ENCODE measurements around the gene MYEOV.

MYEOV gene

DNA sequence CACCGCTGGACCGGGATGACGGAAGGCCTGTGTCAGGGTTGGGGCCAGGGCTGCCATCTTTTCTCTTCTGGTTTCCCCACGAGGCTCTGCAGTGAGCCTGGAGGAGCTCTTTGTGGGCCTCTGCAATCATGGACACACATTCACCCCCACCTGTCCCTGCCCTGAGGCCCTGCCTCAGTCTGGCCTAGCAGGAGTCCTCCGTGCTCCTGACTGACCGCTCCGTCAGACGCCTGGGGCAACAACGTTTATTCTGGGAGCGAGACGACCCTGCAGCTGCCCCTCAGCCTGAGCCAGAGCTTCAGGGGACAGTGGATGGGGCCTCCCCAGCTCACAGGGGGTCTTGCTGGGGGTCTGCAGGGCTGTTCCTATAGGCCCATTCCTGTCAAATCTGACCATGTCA is 8.2 kb upstream of the MYEOV start:
- DNase-seq: peak in 2 of 10 donors; percentile 39 to 59
- intact Hi-C loops (cut with DNase I): no loop called here

DNA sequence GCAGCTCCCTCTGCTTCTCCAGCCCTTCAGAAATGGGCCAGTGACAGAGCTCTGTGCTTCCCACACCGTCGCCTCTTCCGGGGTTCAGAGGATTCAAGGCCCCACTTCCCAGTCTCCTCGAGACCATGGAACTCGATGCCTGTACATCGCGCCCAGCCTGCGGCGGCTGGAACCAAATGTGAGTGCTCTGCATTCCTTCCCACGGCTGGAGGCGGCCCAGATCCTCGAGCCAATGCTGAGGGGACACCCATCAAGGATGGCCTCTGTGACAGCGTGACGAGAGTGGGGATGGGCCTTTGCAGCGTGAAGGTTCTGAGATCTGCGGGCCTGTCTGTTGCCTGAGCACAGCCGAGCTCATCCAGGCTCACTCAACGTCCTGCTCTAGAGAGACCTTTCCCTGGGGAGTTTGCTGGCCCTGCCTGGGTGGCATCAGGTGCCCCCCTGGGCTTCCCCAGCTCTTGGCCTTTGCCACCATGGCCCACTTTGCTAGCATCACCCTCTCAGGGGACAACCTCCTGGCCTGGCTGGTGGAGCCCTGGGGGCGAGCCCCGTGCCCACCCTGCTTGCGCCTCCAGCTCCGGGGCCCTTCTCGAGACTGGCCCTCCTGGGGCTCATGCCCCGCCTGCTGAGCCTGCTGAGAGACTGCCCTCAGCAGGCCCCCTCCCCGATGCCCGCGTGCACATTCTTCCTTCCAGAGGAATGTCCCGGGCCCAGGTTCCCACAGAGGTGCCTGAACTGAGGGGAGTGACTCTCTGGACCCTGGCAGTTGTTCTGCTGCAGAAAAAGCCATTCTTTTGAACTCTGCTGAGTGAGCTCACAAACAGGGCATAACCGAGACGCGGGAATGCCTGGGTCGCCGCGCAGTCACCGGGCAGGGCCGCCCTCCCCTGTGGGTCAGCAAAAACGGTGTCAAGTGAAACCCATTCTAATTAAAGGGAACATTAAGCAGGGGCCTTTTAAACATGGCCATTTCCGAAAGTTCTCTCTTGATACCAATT is 7.3 kb upstream of the MYEOV start:
- peak in 2 of 10 donors; percentile 60 to 61 for DNase-seq
- intact Hi-C loops (cut with DNase I): no loop called here

DNA sequence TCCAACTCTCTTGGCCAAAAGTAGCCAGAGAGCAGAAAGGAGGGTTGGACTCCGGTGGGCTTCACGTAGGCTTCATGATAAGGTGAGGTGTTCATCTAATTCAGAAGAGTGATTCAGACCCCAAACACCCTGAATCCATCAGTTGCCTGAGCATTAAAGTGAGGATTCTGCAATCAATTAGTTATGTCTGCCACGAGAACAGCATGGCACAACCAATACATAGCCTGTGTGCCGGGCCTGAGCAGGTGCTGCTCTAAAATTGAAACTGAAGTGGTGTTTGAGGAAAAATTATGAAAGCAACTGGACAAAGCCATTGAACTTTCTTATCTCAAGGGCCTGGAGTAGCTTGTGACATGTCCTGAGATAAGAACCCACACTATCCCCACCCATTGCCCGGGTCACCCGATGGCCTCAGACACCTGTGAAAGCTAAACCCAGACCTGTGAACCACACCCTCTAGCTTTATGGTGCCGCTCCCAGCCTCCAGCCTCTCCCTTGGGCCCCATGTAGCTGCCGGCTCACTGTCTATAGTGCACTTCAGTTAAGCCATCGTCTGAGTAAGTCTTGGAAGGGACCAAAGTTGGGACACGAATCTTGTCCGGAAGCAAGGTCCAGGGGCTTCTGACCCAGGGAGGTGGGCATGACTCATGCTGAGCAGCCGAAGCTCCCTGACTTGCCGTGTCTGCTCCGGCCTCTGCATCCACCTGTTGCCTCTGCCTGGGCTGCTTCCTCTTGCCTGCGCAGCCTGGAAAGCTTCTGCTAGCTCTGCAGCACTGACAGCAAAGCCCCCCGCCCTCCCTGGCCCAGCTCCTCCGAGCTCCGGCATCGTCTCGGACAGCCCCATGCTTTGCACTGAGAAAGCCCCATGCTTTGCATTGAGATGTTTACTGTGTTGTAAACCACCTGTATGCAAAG is 5.7 kb upstream of the MYEOV start:
- DNase-seq: peak in 2 of 10 donors; percentile 27 to 67
- intact Hi-C loops (cut with DNase I): no loop called here

DNA sequence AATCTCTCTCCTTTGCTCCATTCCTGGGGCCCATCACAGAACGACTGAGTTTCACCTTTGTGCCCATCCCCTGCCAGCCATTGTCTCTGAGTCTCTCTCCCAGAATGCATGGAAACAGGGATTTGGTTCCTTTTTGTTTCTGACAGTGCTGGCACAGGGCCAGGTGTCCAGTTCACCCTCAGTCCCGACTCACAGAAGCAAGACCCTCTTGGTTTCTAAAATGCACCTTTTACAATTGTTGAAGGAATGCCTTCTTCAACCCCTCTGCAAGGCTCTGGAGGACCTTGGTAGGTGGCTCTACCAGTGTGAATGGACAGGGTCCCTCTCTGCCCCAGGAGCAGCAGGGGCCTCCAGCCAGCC is 5.1 kb upstream of the MYEOV start:
- DNase-seq: peak in 2 of 10 donors; percentile 39 to 46
- intact Hi-C loops (cut with DNase I): no loop called here

DNA sequence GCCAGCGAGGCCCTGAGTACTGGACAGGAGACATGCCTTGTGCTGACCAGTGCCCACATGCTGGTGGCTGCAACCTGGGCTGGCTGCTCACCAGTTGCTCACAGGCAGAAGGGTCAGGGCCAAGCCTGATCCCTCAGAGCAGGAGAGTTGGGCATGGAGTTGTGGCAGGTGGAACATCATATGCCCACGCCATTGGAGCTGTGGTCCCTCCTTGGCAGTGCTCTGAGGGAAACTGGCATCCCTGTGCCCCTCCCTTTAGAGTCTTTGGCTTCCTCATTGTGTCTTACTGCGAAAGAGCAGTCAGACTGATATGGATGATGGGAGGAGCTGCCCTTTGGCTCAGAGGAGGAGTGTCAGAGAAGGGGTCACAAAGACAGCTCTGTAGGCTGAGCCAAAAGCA is 3.1 kb upstream of the MYEOV start:
- intact Hi-C loops (cut with DNase I): no loop called here
- peak in 2 of 10 donors; percentile 25 to 33 for DNase-seq

DNA sequence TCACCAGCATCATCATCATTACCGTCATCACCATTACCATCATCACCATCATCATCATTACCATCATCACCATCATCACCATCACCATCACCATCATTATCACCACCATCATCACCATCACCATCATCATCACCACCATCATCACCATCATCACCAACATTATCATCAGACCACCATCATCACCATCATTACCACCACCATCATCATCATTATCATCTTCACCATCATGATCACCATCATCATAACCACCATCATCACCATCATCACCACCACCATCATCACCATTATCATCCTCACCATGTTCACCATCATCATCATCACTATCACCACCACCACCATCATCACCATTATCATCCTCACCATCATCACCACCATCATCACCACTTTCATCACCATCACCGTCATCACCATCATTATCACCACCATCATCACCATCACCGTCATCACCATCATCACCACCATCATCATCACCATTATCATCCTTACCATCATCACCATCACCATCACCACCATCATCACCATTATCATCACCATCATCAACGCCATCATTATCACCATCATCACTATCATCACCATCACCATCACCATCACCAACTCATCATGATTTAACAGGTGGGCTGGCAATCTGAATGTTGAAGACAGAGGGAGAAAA is 2.4 kb upstream of the MYEOV start:
- intact Hi-C loops (cut with DNase I): no loop called here
- DNase-seq: no peak

DNA sequence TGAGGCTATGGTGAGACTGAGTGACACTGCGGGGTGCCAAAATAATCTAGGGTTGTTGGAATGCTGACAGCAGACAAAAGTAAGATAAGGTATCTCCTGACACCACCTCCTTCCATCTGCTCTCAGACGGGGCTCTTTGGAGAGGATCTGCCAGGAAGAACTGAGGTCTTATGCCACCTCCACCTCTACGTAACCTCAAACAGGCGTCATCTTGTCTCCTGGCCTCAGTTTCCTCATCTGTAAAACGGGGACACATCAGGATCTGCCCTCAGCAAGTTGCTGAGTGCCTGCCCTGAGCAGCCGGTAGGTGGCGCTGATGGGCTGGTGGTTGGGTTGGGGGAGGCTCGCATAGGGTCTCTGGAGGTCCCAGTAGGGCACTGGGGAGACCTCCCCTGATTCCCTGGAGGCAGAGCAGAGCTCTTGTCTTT is 1.7 kb upstream of the MYEOV start:
- intact Hi-C loops (cut with DNase I): no loop called here
- peak in 4 of 10 donors; percentile 11 to 77 (median 56) for DNase-seq

DNA sequence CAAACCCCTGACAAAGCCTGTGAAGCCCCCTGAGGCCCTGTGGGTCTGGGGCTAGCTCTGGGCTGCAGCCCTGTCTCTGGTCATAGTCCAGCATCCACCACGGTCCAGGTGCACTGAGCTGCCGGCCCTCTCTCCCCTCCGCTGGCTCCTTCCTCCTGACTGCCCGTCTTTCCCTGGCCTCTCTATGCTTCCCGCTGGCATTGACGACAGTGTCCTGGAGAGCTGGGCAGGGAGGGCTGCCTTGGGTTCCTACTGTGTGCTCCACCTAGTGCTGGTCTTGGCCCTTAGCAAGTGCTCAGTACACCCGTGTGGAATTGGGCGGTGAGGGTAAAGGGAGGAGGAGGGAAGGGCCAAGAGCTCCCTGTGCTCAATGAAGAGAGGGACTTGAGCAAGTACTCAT is 868 bp upstream of the MYEOV start:
- peak in 3 of 10 donors; percentile 26 to 52 (median 52) for DNase-seq

DNA sequence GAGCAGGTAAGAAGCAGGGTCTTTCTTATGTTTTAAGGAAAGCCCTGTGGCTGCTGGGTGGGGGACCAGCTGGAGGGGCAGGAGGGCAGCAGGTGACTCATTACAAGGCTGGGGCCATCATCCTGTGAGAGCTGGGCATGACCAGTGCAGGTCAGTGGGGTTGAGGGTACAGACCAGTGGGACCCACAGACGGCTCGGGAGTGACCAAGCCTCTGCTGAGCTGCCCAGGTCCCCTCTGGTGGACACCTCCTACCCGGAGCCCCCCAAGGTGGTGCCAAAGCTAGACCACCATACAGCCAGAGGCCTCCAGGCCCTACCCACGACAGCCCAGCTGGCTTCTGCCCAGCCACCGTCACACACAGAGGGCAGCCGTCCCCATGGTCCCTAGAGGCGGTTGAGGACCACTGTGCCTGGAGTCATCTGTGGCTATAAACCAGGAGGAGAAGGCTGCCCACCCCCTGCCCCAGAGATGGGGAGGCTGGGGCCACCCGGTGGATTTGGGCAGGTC is 670 bp downstream of the MYEOV start:
- intact Hi-C loops (cut with DNase I): loop anchor here (5.0 kb wide), 1 partner anchor 348 kb away; the partner anchor contains the start of gene CCND1
- DNase-seq: peak in 3 of 10 donors; percentile 61 to 70 (median 63)

More for the DNA sequence above, 868 bp upstream of the MYEOV start:
- intact Hi-C loops (cut with DNase I): no loop called here

DNA sequence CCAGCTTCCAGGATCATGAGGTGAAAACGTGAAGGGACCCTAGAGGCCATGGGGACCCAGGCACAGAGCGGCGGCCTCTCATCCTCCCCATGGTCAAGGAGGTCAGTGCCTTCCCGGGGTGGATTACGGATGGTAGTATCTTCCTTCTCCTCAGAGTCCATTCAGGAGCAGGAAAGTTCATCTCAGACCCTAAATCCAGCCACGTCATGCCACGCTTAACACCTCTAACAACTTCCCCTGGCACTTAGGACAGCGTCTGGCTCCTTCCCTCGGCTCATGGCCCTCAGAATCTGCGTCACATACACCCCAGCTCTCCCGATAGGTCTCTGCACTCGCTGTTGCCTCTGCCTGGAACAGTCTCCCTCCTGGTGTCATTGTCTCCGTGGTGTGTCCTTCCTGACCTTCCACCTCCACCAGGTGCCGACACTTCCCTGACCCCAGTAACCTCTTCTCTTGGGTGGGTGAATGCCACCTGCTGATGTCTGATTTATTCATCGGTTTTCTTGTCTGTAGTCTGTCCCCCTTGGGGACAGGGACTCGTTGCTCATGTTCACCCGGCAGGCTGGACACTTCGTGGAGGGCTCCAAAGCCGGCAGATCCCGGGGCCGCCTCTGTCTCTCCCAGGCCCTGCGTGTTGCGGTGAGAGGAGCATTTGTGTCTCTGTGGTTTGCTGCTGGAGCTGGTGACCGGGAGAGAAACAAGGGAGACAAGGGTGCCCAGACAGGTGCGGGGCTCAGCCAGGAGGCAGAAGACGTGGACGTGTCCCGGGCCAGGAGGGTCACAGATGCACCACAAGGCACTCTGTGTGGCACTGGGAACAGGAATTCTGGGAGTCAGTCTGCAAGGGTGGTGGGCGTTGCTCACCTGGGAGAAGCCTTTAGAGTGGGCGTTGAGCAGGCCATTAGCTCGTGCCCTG is 1.4 kb downstream of the MYEOV start:
- intact Hi-C loops (cut with DNase I): loop anchor here (5.0 kb wide), 1 partner anchor 347 kb away; the partner anchor contains the start of gene CCND1
- peak in 2 of 10 donors; percentile 61 to 75 for DNase-seq

DNA sequence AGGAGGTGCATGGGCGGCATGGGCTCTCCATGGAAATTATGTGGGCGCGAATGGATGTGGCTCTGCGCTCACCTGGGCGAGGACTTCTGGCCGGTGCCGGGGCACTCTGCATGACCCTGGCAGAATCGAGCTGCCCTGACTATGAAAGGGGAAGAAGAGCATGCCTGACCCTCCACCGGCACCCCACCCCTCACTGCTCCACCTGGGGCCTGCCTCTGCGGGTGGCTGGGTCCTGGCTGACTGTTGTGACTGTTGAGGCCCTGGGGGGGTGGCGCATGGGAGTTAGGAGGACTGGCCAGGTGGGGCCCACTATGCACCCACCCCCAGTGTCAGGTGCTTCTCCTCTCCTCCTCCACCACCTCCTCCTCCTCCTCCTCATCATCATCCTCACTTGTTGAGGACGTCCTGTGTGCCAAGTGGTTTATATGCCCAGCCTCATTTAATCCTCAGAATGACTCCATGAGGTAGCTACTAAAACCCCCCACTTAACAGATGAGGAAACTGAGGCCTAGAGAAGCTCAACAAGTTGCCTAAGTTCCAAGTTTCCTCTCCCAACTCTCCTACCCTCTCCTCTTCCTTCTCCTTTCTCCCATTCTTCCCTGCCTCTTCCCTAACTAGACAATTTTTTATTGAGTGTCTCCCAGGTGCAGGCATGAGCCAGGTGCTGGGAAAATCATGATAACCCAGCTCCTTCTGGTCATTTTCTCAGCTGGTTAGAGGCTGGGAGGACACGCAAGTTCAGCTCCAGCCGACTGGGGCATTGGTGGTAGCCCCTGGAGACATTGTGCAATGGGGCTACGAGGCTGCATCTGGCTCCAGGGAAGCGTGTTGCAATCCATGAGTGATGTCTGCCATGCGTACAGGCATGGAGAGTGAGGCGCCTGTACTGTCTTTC is 2.3 kb downstream of the MYEOV start:
- intact Hi-C loops (cut with DNase I): loop anchor here (5.0 kb wide), 1 partner anchor 346 kb away; the partner anchor contains the start of gene CCND1
- peak in 3 of 10 donors; percentile 60 to 72 (median 65) for DNase-seq

DNA sequence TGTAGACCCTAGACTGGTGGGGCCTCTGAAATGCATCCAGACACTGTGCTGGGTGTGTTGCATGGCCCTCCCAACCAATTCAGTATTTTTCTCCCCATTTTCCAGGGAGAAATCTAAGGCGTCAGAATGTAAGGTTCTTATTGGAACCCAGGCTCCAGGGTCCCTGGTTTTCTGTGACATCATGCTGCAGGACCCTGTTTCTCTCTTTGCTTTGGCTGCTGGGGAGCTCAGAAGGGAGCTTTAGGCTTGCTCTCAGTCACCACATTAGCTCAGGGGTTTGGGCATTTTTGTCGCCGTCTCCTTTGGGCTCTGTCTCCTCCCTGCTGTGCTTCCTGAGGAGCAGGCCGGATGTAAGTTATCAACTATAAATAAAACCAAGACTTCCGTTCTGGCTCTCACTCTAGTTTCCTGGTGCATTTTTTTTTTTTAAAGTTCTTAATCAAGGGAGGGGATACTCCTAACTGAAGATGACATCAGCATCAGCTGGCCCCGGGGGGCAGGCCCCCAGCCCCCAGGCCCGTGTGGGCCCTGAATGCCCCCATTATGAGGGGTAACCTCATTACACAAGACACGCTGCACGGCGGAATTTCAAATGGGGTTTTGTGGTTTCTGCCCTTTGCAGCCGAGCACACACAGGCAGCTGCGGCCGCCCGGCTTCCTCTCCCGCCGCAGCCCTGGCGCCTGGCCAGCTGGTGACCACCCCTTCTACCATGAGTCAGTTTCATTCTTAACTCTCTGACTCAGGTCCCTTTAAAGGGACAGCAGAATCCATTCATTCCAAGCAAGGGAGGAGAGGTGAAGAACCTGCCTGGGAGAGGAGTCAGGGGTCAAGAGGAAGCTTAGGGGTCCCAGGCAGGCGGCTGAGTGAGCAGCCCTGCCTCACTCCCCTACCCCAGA is 3.2 kb downstream of the MYEOV start:
- intact Hi-C loops (cut with DNase I): loop anchor here (5.0 kb wide), 1 partner anchor 345 kb away; the partner anchor contains the start of gene CCND1

DNA sequence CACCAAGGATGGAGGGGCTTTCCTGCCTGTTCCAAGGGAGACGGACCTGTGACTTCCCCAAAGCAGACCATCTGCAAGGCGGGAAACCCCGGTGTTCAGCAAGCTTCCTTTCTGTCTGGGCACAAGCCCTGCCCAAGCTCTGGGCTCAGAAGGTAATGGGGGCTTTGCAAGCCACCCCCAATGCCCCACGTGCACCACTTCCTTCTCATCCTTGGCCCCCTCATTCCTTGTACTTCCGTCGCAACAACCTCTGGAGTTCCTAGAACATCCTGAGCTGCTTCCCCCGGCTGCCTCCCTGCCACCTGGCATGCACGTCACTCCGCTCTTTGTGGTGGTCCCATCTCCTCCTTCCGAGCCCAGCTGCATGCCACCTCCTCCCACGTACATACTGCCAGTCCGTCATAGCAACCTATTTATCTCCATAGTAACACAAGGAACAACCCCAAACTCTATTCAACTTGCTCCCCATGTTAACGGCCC is 3.9 kb downstream of the MYEOV start:
- DNase-seq: peak in 3 of 10 donors; percentile 63 to 83 (median 66)
- intact Hi-C loops (cut with DNase I): loop anchor here (5.0 kb wide), 1 partner anchor 344 kb away; the partner anchor contains the start of gene CCND1

More for the DNA sequence above, 3.2 kb downstream of the MYEOV start:
- peak in 9 of 10 donors; percentile 36 to 94 (median 48) for DNase-seq

DNA sequence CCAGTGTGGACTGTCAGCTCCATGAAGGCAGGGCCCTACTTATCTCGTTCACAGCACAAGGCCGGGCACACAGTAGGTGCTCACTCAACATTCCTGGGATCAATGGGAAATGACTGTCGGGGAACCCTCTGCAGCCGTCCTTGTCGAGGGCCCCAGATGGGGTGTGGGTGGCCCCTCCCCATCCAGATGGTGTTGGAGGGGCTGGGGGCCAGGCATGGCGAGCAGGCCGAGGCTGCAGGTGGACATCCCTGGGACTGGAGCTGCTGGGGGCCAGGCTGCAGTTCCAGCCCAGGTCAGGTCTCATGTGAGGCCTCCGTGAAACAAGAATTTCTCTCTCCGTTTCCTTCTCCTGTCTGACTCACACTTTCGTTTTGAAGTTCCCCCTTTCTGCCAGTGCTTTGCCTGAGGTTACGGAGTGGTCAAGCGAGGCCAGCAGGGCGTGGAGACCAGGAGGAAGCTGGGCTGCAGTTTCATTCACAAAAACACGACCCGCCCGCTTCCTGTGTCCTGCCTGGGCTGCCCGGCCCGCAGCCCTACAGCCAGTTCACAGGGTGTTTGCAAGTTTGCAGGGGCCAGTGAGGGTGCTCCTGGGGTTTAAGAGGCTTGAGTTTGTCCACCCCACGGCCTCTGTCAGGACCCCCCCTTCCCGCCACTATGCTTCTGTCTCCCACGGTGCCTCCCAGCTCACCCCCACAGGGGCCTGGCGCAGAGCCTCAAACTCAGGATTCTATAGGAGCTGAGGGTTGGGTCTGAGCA is 4.5 kb downstream of the MYEOV start:
- intact Hi-C loops (cut with DNase I): loop anchor here (5.0 kb wide), 1 partner anchor 344 kb away; the partner anchor contains the start of gene CCND1
- peak in 5 of 10 donors; percentile 13 to 86 (median 52) for DNase-seq

DNA sequence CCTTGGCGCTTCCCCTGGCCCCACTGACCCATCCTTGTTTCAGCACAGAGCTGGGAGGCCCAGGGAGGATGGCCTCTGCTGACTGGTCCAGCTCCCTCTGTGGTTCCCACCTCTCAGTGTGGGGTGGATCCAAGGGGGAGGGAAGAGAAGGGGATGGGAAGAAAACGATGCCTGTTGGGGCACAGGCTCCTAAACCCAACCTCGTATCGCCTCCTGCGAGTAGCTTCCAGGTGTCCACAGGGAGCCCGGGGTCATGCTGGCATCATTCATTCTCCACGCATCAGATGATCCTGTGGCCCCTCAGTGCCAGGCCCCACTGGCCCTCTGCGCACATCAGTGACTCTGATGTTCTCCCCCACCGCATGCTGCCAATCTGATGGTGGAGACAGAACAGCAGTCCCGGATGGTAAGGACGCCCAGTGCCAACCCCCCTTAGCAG is 5.1 kb downstream of the MYEOV start:
- intact Hi-C loops (cut with DNase I): loop anchor here (5.0 kb wide), 1 partner anchor 343 kb away; the partner anchor contains the start of gene CCND1
- peak in 1 of 10 donors; percentile 58 for DNase-seq
